ENCODE data around the gene LMX1A. TPM values are rescaled to one million over a fixed set of nuclear protein-coding genes. Genes with fewer than 3 reads are reported as not detected.

LMX1A gene
- total RNA-seq, 6 donors from 2014 or later, result 0.33 to 0.67 TPM; not detected in 4

DNA sequence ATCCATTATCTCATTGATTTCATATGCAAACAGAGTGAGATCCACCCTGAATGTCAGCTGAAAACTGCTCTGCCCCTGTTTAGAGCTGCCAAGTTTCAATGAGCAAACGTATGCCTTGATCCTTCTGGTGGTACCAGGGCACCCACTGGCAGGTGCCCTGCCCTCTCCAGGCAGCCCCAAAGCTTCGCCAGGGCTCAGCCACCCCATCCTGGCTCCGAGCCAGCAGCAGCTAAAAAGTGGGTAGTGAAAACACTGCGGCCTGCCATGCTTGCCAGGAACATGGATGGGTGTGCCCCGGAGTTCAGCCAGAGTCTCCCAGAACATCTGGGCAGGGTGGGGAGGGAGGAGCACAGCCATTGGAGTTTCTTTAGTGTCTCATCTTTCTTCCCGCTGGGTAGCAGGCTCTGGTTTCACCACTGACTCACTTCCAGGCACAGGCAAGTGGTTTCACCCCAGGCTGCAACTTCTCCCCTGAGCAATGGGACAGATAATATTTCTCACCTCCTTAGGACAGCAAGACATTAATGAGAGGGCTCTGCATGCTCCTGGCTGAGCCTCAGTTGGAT, 8.1 kb upstream of the LMX1A start:
- H3K27ac ChIP-seq, result no peak overlapping the region
- H3K36me3 ChIP-seq, result no peaks in the 10 kb centered on the region
- 40 to 49% methylated on average over 1 to 6 of the region's 6 CpGs for WGBS, 2 donors
- DNase-seq, result peak in 1 of 2 donors; percentile 43
- H3K27me3 ChIP-seq, result no peaks in the 10 kb centered on the region
- TF ChIP-seq POLR2AphosphoS5 (IDR thresholded peaks at IDR 0.05) (no peak), POLR2A (IDR thresholded peaks at IDR 0.05) (no peak), EP300 (IDR thresholded peaks at IDR 0.05) (no peak)
- TF ChIP-seq, protein P1, sequence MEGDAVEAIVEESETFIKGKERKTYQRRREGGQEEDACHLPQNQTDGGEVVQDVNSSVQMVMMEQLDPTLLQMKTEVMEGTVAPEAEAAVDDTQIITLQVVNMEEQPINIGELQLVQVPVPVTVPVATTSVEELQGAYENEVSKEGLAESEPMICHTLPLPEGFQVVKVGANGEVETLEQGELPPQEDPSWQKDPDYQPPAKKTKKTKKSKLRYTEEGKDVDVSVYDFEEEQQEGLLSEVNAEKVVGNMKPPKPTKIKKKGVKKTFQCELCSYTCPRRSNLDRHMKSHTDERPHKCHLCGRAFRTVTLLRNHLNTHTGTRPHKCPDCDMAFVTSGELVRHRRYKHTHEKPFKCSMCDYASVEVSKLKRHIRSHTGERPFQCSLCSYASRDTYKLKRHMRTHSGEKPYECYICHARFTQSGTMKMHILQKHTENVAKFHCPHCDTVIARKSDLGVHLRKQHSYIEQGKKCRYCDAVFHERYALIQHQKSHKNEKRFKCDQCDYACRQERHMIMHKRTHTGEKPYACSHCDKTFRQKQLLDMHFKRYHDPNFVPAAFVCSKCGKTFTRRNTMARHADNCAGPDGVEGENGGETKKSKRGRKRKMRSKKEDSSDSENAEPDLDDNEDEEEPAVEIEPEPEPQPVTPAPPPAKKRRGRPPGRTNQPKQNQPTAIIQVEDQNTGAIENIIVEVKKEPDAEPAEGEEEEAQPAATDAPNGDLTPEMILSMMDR (IDR thresholded peaks at IDR 0.05), result no peak
- H3K4me3 ChIP-seq, result no peak overlapping the region
- H3K4me1 ChIP-seq, result peaks cover 0 to 4% (median 4%) of the 10 kb centered on the region in 4 donors
- peak in 1 of 2 donors; percentile 88 for ATAC-seq (ENCODE audit: low FRiP score in 2 of 2)
- no peaks in the 10 kb centered on the region for H3K9me3 ChIP-seq

DNA sequence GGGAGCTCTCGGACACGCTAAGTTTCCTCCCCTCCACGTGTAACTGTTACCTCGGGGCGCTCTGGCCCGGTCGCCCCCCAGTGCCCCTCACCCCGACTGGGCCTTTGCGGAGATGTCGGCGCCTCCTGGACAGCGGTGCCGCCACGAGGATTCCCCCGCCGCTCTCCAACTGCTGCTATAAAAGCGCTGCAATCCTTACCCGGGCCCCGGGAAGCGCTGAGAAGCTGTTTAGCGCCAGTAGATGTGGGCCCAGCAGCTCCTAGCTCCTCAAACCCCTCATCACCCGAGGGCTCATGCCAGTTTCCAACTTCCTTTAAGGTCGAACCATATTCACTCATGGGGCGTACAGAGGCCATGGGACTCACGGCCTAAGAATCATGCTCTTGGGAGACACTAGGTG, 361 bp upstream of the LMX1A start:
- H3K36me3 ChIP-seq, result no peaks in the 10 kb centered on the region
- peak overlapping the region in 2 of 4 donors; percentile 40 to 47 for H3K4me3 ChIP-seq
- WGBS, 2 donors, result 16 to 49% methylated on average over 3 to 20 of the region's 25 CpGs
- peaks cover 4 to 51% (median 32%) of the 10 kb centered on the region in 4 donors for H3K27me3 ChIP-seq
- no peak overlapping the region for H3K27ac ChIP-seq
- no peak for TF ChIP-seq EP300 (IDR thresholded peaks at IDR 0.05)
- TF ChIP-seq POLR2AphosphoS5 (IDR thresholded peaks at IDR 0.05), result no peak
- TF ChIP-seq, protein P1 (IDR thresholded peaks at IDR 0.05), result no peak
- no peak for TF ChIP-seq POLR2A (IDR thresholded peaks at IDR 0.05)
- H3K4me1 ChIP-seq, result peaks cover 27 to 48% (median 37%) of the 10 kb centered on the region in 4 donors
- DNase-seq, result no peak
- no peak for ATAC-seq (ENCODE audit: low FRiP score in 2 of 2)
- H3K9me3 ChIP-seq, result no peaks in the 10 kb centered on the region

DNA sequence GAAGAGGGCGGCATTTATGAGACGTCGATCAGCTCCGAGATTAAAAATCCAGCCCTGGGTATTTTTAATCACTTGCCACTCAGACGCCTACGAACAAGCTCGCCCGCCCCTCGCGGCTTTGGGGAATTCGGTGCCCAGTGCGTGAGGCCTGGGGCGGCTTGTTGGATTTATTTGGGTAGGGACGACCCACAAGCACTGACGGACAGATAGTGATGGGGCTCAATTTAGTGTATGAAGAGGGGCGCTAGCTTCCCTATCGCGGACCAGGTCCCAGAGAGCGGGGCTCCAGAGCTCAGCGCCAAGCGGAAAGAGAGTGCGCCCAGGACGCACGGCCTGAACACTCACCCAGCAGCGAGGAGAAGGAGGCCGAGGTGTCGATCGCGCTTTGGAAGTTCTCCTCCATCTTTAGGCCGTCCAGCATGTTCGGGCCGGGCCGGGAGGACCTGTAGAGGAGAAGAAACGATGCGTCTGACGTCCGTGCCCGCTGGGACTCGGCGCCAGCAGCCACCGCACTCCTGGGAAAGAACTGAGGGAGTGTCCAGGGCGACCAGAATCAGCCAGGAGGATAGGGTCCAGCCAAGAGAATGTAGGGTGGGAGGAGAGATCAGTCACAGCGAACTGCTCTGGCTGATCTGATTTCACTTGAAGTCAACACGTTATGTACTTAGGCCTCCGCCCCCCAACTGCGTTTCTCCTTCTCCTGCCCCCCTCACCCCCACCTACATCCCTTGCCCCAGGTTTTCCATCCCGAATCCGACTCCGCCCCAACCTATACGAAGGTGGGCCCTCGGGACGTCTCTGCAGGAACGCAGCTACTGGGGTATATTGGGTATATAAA, 1.2 kb downstream of the LMX1A start:
- TF ChIP-seq POLR2A (IDR thresholded peaks at IDR 0.05) (no peak), POLR2AphosphoS5 (IDR thresholded peaks at IDR 0.05) (no peak), EP300 (IDR thresholded peaks at IDR 0.05) (no peak)
- TF ChIP-seq, protein P1 (IDR thresholded peaks at IDR 0.05), result no peak
- ATAC-seq (ENCODE audit: low FRiP score in 2 of 2), result no peak
- 5 to 7% methylated on average over 20 to 53 of the region's 53 CpGs for WGBS, 2 donors
- no peak overlapping the region for H3K27ac ChIP-seq
- peak in 1 of 2 donors; percentile 57 for DNase-seq
- no peaks in the 10 kb centered on the region for H3K9me3 ChIP-seq
- H3K4me3 ChIP-seq, result peak overlapping the region in 3 of 4 donors; percentile 26 to 47 (median 40)
- peaks cover 27 to 50% (median 38%) of the 10 kb centered on the region in 4 donors for H3K4me1 ChIP-seq
- no peaks in the 10 kb centered on the region for H3K36me3 ChIP-seq
- peaks cover 4 to 58% (median 34%) of the 10 kb centered on the region in 4 donors for H3K27me3 ChIP-seq

DNA sequence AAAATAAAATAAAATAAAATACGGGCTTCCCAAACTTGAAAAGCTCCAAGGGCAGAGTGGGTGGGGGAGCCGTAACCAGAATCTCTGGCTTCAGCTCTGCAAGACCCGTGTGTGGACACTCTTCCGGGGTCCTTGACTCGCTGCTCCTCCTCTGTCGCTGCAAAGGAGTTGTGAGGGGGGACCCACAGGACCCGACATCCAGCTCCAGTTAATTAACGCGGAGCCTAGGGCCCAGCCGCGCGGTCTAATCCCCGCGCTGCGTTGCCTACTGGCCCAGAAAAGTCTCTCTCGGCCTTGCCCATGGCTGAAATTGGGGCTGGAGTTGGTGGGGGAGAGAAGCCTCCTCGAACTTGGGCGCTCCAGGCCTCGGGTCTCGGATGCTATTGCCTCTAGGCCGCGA, 1.8 kb downstream of the LMX1A start:
- Histone ChIP-seq H3K36me3 (no peaks in the 10 kb centered on the region), H3K4me3 (no peak overlapping the region), H3K9me3 (no peaks in the 10 kb centered on the region), H3K27ac (no peak overlapping the region), H3K27me3 (peaks cover 4 to 59% (median 35%) of the 10 kb centered on the region in 4 donors), H3K4me1 (peaks cover 27 to 50% (median 38%) of the 10 kb centered on the region in 4 donors)
- 4 to 9% methylated on average over 17 to 22 of the region's 22 CpGs for WGBS, 2 donors
- ATAC-seq (ENCODE audit: low FRiP score in 2 of 2) (no peak), DNase-seq (peak in 1 of 2 donors; percentile 38)
- TF ChIP-seq, protein P1 (IDR thresholded peaks at IDR 0.05), result no peak
- no peak for TF ChIP-seq POLR2A (IDR thresholded peaks at IDR 0.05)
- TF ChIP-seq EP300 (IDR thresholded peaks at IDR 0.05), result no peak
- TF ChIP-seq POLR2AphosphoS5 (IDR thresholded peaks at IDR 0.05), result no peak

All from upper lobe of left lung (tissue), 6 donors.